Measurements from ENCODE around the gene IL22RA2.

- TF ChIP-seq CTCF (IDR thresholded peaks at IDR 0.05) = no peak
- no peak for TF ChIP-seq ZBTB43 (CRISPR knock-in tag; IDR thresholded peaks at IDR 0.05)
- no peak for TF ChIP-seq NFE2L1 (CRISPR knock-in tag; IDR thresholded peaks at IDR 0.05)
- TF ChIP-seq PRDM15 (CRISPR knock-in tag; IDR thresholded peaks at IDR 0.05) = no peak
- TF ChIP-seq ARID4B (CRISPR knock-in tag; IDR thresholded peaks at IDR 0.05; ENCODE audit: borderline replicate concordance) = no peak
- no peak for TF ChIP-seq NFYB (CRISPR knock-in tag; conservative IDR thresholded peaks at IDR 0.05; ENCODE audit: low read depth)
- no peak; the same call in 1 of the 2 replicates for TF ChIP-seq USF1 (CRISPR knock-in tag; IDR thresholded peaks at IDR 0.05)
These were observed 78.4 kb downstream of the IL22RA2 start for GRCh38 chr6:137095093-137095492.

All from WTC11 (cell line).